ENCODE results near the gene DPPA5.
"Not testable (repeated sequence)": the region's sequence is repeated elsewhere in the genome, so short reads cannot be mapped to it uniquely, and the experiment has no call there.

Gene DPPA5, protein sequence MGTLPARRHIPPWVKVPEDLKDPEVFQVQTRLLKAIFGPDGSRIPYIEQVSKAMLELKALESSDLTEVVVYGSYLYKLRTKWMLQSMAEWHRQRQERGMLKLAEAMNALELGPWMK

DNA sequence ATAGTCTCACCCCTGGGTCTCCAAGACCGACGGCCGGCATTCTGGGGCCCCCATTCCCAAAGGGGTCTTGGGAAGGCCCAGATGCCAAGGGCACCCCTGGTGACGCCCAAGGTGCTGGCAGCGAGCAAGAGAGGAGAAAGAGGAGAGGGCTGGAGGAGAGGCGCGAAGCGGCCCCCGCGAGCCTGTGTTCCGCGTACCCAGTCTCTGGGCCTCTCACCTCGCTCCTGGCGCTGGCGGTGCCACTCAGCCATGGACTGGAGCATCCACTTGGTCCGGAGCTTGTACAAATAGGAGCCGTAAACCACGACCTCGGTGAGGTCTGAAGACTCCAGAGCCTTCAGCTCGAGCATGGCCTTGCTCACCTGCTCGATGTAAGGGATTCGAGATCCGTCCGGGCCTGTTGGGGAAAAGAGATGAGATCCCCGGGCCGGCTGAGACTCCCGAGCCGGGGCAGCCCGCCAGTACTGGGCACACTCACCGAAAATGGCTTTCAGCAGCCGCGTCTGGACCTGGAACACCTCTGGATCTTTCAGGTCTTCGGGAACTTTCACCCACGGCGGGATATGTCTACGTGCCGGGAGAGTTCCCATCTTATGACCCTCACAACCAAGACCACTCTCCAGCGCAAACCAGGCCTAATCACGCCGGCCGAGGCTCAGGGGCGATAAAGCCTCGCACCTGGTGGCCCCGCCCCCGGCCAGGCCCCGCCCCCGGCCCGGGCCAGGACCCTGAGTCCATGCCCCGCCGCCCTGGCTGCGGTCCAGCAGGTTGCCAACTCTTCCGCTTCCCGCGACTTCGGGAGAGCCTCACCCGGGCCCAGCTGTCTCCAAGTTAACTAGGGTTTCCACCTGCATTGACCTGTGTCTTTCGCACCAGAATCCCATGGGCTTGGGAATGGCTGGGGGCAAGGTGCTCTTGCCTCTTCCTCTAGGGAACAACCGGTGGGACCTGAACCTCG lies at the start of gene DPPA5:
Gene DPPA5, minus strand, starts transcription at position 641 of the 958 bp plus-strand sequence. Its CDS starts 51 bp downstream, at position 590.
- DNase-seq (ENCODE audit: low read depth), result no peak

DNA sequence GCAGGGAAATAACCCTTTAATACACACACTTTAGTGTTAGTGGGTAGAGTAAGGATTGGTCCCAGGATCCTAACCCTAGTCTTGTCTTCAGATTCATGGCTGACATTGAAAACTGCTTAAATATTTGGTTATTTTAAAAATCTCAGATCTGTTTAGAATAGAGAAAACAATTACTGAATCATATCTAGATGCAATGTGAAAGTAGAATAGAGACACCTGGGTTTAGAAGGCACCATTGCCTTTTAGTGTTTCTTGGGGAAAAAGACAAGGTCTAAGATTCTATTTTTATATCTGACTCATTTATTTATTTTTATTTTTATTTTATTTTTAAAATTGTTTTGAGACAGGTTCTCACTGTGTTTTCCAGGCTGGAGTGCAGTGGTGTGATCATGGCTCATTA lies 46.6 kb upstream of the DPPA5 start:
- DNase-seq (ENCODE audit: low read depth), result no peak

DNA sequence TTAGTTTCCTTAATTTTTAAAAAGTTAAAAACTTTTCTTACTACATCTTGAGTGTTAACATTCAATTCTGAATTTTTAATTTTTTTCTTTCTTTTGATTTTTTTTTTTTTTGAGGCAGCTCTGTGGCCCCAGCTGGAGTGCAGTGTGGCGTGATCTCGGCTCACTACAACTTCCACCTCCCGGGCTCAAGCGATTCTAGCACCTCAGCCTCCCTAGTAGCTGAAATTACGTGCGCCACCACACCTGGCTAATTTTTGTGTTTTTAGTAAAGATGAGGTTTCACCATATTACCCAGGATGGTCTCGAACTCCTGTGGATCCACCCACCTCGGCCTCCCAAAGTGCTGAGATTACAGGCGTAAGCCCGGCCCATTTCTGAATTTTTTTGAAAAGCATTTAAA lies 41.8 kb upstream of the DPPA5 start:
- no peak for DNase-seq (ENCODE audit: low read depth)

DNA sequence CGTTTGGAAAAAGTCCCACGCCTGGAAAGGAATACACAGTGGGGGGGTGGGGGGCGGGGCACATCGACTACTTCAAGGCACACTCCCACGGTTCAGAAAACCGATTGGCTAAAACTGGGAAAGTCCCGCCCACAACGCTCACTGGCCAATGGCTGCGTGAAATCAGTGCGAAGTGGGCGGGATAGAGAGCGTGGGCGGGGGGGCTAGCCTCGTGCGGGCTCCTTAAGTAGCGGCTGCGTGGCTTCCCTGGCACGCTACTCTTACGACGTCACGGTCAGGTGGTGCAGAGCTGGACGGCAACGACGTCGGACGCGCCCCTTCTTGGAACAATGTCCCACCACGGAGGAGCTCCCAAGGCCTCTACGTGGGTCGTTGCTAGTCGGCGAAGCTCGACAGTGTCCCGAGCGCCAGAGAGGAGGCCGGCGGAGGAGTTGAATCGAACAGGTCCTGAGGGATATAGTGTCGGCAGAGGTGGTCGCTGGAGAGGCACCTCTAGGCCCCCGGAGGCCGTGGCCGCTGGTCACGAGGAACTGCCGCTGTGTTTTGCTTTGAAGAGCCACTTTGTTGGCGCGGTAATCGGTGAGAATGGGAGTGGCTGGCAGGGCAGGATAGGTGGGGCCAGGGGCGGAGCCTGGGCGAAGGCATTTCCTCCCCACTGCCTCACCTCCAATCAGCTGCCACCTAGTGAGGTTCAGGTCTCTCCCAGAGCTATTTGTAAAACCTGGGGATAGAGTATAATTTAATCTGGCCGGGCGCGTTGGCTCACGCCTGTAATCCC lies 40.7 kb upstream of the DPPA5 start, which contains the start of gene DDX43:
Gene DDX43, plus strand, starts transcription at position 252 of the 778 bp plus-strand sequence. Its CDS starts 78 bp downstream, at position 330.
- DNase-seq (ENCODE audit: low read depth), result peak; percentile 93

DNA sequence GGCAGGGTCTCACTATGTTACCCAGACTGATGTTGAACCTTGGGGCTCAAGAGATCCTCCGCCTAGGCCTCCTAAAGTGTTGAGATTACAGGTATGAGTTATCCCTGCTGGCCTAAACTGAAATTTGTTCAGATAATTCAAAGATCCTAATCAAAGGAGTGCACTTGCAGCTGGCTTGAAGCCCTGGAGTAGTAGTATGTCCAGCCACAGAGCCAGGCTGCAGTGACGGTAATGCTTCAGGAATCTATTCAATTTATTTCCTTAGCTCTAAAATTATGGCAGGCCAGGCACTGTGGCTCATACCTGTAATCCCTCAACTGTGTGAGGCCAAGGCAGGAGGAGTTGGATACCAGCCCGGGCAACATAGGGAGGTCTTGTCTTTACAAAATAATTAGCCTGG lies 39.2 kb upstream of the DPPA5 start:
- no peak for DNase-seq (ENCODE audit: low read depth)

DNA sequence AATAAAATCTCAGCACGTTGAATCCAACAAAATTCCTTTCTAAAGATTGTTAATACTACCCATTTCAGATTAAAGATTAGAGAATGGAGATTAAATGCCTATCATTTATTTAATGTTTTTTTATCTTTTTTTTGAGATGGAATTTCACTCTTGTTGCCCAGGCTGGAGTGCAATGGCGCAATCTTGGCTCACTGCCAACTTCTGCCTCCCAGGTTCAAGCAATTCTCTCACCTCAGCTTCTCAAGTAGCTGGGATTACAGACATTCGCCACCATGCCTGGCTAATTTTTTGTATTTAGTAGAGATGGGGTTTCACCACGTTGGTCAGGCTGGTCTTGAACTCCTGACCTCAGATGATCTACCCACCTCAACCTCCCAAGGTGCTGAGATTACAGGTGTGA lies 38.1 kb upstream of the DPPA5 start:
- not testable (repeated sequence) for DNase-seq (ENCODE audit: low read depth)

DNA sequence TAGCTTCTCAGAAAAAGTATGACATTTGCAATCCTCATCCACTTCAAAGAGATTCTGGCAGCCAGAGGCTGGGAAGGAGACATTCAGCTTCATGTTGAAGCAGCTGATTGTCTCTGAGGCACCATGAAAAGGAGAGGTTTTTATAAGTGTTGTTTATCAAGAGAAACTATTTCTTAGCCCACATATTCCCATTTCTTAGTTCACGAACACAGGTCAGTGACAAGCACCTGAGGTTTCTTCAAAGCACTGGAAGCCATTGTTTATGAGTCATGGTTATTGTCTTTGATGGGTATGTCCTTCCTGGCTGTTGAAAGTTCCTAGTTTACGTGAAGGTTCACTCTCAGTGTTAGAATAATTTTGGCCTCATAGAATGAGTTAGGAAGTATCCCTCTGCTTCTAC lies 37.6 kb upstream of the DPPA5 start:
- no peak for DNase-seq (ENCODE audit: low read depth)

DNA sequence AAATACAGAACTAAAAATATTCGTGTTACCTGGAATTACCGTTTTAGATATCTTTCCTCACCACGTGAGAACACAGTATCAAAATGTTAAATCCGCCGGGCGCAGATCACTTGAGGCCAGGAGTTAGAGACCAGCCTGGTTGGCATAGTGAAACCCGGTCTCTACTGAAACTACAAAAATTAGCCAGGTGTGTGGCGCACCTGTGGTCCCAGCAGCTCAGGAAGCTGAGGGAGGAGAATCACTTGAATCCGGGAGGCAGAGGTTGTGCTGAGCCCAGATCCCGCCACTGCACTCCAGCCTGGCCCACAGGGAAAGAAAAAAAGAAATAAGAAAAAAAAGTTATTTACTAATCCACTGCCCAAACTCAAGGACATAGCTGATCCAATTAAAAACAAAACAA lies 35.8 kb upstream of the DPPA5 start:
- no peak for DNase-seq (ENCODE audit: low read depth)

DNA sequence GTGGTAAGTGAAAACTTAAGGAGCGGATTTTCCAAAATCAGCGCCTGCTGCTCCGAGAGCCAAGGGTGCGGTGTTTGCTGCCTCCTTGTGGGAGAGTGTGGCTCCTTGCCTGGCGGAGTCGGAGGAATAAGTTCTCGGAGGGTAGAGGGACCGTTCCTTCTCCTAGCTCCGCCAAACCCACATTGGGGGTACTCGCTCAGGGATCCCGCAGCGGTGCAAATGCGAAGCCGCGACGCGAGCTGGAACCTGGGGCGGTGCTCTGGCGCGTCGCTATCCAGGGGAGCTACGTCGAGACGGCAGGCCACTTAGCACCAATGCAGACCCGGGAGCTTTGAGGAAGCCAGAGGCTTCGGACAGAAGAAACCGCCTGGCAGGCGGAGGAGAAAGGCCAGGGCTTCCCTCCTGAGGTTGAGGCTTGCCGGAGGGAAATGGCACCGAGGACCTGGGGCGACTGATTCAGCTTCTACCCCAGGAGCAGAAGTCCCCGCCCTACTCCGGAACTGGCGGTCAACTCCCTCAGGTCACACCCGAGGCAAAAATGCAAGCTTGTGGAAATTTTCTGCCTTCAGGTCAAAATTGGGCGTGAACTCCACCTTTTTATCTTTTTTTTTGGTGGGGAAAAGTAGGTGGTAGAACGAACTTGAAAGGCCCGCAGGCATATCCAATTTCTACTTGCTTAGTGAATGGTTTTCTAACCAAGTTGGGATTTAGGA lies 34.9 kb upstream of the DPPA5 start:
- DNase-seq (ENCODE audit: low read depth), result peak; percentile 38

DNA sequence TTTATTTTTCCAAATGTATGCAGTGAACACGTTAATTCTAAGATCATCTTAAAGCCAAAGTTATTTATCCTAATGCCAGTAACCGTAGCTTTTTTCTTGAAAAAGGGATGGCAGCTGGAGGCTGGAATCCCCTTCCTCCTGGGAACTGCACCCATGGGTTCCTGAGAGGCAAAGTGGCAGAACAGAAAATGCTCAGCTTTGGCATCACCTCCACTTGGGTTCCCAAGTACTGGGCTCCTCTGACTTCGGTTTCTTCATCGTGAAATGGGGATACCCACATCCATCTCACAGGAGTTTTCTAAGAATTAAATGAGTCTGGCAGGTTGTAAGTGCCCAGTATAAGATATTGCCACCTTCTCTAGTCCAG lies 34.3 kb upstream of the DPPA5 start:
- no peak for DNase-seq (ENCODE audit: low read depth)

DNA sequence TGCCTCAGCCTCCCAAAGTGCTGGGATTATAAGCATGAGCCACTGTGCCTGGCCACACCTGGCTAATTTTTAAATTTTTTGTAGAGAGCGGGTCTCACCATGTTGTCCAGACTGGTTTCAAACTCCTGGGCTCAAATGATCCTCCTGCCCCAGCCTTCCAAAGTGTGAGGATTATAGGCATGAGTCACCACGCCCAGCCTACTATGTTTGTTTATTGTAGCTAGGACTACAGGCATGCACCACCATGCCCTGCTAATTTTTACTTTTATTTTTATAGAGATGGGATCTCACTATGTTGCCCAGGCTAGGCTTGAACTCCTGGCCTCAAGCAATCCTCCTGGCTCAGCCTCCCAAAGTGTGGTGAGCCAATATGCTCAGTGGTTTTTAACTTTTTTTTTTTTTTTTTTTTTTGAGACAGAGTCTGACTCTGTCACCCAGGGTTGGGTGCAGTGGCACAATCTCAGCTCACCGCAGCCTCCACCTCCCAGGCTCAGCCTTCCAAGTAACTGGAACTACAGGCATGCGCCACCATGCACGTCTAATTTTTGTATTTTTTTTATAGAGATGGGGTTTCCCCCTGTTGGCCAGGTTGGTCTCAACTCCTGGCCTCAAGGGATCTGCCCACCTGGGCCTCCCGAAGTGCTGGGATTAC lies 28.5 kb upstream of the DPPA5 start:
- DNase-seq (ENCODE audit: low read depth), result no peak

DNA sequence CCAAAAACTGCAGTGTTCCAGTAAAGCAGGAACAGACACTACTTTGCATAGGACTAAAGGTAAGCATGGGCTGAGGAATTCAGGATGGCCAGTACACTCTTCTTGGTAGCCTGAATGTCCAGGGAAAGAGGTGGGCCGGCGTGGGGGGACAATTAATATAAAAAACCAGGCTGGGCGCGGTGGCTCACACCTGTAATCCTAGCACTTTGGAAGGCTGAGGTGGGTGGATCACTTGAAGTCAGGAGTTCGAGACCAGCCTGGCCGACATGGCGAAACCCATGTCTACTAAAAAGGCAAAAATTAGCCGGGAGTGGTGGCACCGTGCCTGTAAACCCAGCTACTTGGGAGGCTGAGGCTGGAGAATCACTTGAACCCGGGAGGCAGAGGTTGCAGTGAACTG lies 27.5 kb upstream of the DPPA5 start:
- not testable (repeated sequence) for DNase-seq (ENCODE audit: low read depth)

DNA sequence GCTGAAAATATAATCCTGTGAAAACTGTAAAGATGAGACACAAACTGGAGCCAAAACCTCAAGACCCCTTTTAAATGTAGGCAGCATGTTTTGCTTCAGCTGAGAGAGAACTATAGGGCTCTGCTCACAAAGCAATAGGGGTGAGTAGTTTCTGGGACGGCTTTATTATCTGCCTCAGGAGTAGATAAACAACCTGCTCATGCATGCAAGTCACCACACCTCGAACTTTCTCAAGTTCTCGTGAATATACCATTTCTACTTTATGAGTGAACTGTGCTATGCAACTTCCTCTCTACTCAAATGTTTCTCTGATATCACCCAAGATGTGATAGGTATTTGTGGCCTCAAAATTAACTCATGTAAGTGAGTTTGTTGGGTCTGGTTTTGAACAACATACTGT lies 23.1 kb upstream of the DPPA5 start:
- DNase-seq (ENCODE audit: low read depth), result peak; percentile 8

DNA sequence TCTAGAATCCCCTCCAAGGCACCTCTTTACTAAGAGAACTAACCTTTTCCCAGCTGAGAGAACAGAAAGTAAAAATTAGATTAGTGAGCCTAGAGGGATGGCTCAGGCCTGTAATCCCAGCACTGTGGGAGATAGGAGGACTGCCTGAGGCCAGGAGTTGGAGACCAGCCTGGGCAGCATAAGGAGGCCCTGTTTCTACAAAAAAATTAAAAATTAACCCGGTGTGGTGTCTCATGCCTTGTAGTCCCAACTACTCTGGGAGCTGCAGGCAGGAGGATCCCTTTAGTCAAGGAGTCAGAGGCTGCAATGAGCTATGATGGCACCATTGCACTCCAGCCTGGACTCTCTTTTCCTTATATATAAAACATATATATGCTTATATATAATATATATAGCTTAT lies 21.1 kb upstream of the DPPA5 start:
- DNase-seq (ENCODE audit: low read depth), result no peak

DNA sequence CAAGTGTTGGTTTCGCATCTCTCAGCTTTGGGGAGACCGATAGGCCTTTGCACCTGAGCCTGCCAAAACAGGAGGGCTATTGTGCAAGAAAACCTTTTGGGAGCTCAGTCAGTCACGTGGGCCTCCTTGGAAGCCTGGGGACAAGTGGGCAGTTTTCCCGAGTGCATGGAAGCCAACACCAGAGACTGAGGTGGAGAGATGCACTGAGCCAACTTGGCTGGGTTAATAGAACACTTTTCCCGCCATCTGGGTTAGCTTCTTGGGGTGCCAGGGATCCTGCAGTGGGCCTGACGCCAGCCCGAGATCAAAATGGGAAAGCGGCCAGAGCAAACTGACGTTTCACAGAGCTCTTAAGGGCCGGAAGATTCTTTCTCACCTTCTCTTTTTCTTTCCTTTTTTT lies 18.4 kb upstream of the DPPA5 start:
- no peak for DNase-seq (ENCODE audit: low read depth)

DNA sequence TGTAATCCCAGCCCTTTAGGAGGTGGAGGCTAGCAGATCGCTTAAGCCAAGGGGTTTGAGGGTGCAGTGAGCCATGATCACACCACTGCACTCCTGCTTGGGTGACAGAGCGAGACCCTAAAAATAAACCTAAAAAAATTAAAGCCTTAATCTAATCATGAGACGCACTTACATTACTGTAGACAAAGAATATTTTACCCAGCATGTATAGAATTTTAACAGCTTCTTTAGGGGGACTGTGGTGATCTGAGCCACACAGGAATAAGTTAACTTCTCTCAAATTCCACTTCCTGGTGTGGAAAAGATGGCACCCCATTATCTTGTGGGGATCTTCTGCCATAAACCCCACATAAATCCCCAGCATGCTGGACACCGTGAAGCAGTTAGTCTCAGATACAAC lies 17.9 kb upstream of the DPPA5 start:
- no peak for DNase-seq (ENCODE audit: low read depth)

DNA sequence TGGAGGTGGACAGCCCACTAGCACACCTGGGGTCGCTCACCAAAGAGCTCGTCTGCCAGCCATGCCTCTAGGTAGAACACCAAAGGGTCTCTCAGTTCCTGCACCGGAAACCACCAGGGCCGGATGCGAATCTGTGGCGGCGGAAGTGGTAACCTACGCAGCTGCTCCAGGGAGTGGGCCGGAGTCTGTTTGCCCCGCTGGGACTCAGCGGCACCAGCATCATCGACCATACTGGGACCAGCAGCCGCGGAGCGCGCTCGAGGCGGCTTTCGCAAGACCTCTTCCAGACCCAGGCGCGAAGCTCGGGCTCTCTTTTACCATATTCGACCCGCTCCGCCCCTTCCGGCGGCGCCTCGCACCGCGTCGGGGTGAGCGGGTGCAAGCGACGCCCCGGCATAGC lies 15.5 kb upstream of the DPPA5 start, which contains the start of gene OOEP:
Gene OOEP, minus strand, starts transcription at position 335 of the 400 bp plus-strand sequence. Its CDS starts 105 bp downstream, at position 230.
- DNase-seq (ENCODE audit: low read depth), result no peak

DNA sequence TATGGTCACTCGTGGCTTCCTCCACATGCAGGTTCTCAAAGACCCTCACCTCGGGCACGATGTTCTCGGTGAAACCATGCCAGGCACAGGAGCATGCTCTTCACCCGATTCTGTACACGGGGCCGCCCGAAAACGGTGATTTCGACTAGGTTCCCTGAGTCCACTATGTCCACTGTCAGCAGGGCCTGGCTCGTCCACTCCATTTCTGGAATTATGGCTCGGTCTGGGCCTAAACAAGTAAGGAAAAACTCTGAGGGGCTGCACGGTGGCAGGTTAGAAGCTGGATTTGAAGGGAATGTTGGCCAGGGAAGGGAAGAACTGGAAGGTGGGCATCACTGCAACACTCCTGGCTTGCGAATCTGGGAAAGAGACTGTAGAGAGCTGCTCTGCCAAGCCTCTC lies 15.1 kb upstream of the DPPA5 start:
- DNase-seq (ENCODE audit: low read depth), result no peak

DNA sequence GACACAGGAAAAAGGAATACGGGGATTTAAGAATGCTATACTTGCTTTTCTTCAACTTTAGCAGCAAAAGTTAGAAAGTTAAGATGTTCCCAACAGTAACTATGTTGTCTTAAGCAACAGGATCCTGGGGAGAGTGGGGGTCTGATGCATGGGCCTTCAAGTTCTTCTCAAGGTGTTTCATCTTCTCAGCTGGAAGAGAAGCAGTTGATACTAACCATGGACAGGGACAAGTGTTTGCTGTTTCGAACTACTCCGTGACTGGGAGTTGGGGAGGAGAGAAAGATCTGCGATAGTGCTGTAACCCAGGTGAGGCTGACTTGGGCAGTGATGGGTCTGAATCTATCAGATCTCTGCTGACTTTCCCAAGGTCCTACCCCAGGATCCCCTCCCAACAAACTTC lies 14.6 kb upstream of the DPPA5 start:
- DNase-seq (ENCODE audit: low read depth), result no peak

DNA sequence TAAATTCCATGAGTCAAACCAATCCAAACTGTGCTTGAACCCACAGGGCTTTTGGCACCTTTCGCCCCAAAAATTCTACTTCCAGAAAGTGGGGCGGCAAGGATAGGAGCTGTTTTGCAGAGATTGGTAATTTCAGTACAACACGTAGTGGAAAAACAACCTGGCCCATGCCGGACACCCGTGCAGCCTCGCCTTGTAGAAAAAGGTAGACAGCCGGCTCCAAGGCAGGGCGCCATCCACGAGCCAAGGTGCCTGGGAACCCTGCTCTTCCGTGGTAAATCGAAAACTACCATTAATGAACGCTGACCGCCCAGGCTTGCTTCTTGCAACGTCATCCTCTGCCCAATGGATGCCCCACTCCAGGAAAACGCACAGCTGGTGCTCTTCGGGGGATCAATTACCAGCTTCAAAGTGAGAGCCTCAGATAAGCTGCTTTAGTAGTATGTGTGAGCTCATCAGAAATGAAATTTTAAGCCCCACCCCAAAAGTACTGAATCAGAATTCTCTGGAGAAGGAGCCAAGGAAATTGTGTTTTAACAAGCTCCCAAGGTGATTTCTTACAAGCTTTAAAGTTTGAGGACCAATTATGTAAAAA lies 13.8 kb upstream of the DPPA5 start:
- DNase-seq (ENCODE audit: low read depth), result no peak

DNA sequence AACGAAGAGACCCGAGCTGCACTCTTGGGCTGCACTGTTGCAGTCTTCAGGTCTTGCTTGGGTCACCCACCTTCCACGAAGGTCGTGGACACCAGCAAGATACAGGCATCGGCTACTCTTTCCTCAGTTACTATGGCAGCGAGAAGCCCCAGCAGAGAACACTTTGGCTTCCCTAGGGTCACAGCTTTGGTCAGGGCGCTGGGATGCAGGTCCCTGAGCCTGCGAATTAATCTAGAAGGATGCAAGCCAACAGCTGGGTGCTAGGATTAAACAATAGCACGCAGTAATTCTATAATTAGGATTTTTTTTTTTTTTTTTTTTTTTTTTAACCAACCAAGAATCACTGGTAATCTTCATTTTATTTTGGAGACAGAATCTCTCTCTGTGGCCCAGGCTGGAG lies 10.5 kb upstream of the DPPA5 start:
- DNase-seq (ENCODE audit: low read depth), result no peak

All from amniotic epithelial cell (primary cell).